Upper lobe of left lung (tissue), 4 donors: ENCODE results near the gene MYOF.
A peak's percentile ranks its signal among the peaks of the same experiment; 100 is the strongest.

Source experiments
- CTCF ChIP-seq, 6 experiments: fragments of 450-650 bp in 4 of 6; fragments of 200-600 bp in 2 of 6; sonication (generic) in 2 of 6; IDR thresholded peaks; one replicate each; pipeline ENCODE4 v1.5.1; 2016 to 2019; ENCODE audit warnings: antibody characterized with exemption in 6 of 6
- POLR2AphosphoS5 ChIP-seq, 2 donors: sonication (generic); formaldehyde crosslinking; IDR thresholded peaks; one replicate each; pipeline ENCODE4 v1.5.1; 2017; ENCODE audit warnings: antibody characterized with exemption in 2 of 2

- TF ChIP-seq CTCF (IDR thresholded peaks at IDR 0.05) (no peak), POLR2AphosphoS5 (IDR thresholded peaks at IDR 0.05) (peak in 1 of 2 donors; percentile 66)
These were observed 14.3 kb upstream of the MYOF start, which contains the start of gene CEP55 for GRCh38 chr10:93496322-93497041.
